Loucy (cell line): Measurements from ENCODE around the gene PPP1R16B.

Experiments
- H2AFZ ChIP-seq: fragments of 200-600 bp; sonication (generic); 2 replicates; pipeline ENCODE4 v1.6.0; 2016; ENCODE audit warnings: antibody characterized with exemption, mild to moderate bottlenecking, low read length, moderate library complexity
- H3F3A ChIP-seq: fragments of 200-600 bp; 2 replicates; pipeline ENCODE4 v1.6.0; 2016; ENCODE audit warnings: antibody characterized with exemption, low read depth, mild to moderate bottlenecking
- H3K27me3 ChIP-seq: fragments of 200-600 bp; sonication (generic); 2 replicates; pipeline ENCODE4 v1.6.1; 2014; ENCODE audit warnings: low read length, mild to moderate bottlenecking; ENCODE audit not compliant: insufficient read depth, poor library complexity, severe bottlenecking
- H3K36me3 ChIP-seq: fragments of 200-600 bp; sonication (generic); 2 replicates; pipeline ENCODE4 v1.6.1; 2016; ENCODE audit warnings: low read length; ENCODE audit not compliant: insufficient read depth
- H3K4me1 ChIP-seq: fragments of 200-600 bp; sonication (generic); 2 replicates; pipeline ENCODE4 v1.5.1; 2014; ENCODE audit warnings: low read length, mild to moderate bottlenecking; ENCODE audit not compliant: insufficient read depth, poor library complexity, severe bottlenecking
- H3K4me2 ChIP-seq: fragments of 200-600 bp; sonication (generic); 2 replicates; pipeline ENCODE4 v1.6.0; 2014; ENCODE audit warnings: antibody characterized with exemption, low read length, low read depth, mild to moderate bottlenecking; ENCODE audit not compliant: poor library complexity, severe bottlenecking
- H3K4me3 ChIP-seq: fragments of 200-600 bp; sonication (generic); 2 replicates; pipeline ENCODE4 v1.5.1; 2014; ENCODE audit warnings: low read length, mild to moderate bottlenecking, mixed read lengths; ENCODE audit not compliant: poor library complexity, severe bottlenecking
- H3K79me2 ChIP-seq: fragments of 200-600 bp; sonication (generic); 2 replicates; pipeline ENCODE4 v1.6.1; 2014; ENCODE audit warnings: low read length; ENCODE audit not compliant: insufficient read depth
- H3K9ac ChIP-seq: fragments of 200-600 bp; sonication (generic); 2 replicates; pipeline ENCODE4 v1.6.0; 2014; ENCODE audit warnings: mild to moderate bottlenecking, low read depth, low read length, moderate library complexity; ENCODE audit not compliant: poor library complexity, severe bottlenecking
- H3K9me2 ChIP-seq: fragments of 200-600 bp; sonication (generic); replicated peaks from 2 replicates; pipeline ENCODE4 v1.6.1; 2016; ENCODE audit warnings: low read depth, low read length, mixed read lengths
- H3K9me3 ChIP-seq: fragments of 200-600 bp; sonication (generic); 2 replicates; pipeline ENCODE4 v1.6.1; 2014; ENCODE audit warnings: mild to moderate bottlenecking, antibody characterized with exemption, low read length, low read depth; ENCODE audit not compliant: insufficient read depth
- H4K20me1 ChIP-seq: fragments of 200-600 bp; sonication (generic); 2 replicates; pipeline ENCODE4 v1.6.0; 2014; ENCODE audit warnings: antibody characterized with exemption, low read length, mild to moderate bottlenecking; ENCODE audit not compliant: insufficient read depth, poor library complexity, severe bottlenecking
- CTCF ChIP-seq: fragments of 200-600 bp; sonication (generic); conservative IDR thresholded peaks from 2 replicates; pipeline ENCODE4 v1.5.1; 2014; ENCODE audit warnings: mild to moderate bottlenecking, antibody characterized with exemption, low read length
- EZH2phosphoT487 ChIP-seq: fragments of 200-600 bp; IDR thresholded peaks from 2 replicates; pipeline ENCODE4 v1.6.1; 2018; ENCODE audit warnings: antibody characterized with exemption, mild to moderate bottlenecking, moderate library complexity, borderline replicate concordance

PPP1R16B gene

GRCh38 chr20:38829296-38829875 lies 23.9 kb downstream of the PPP1R16B start:
- Histone ChIP-seq H3K9ac (no peak overlapping the region), H3K79me2 (peaks cover 42% of the 10 kb centered on the region), H3K4me2 (no peak overlapping the region), H3K4me1 (peaks cover 62% of the 10 kb centered on the region), H3K9me2 (no peaks in the 10 kb centered on the region), H4K20me1 (no peaks in the 10 kb centered on the region), H3K4me3 (no peak overlapping the region), H3K9me3 (no peaks in the 10 kb centered on the region), H3F3A (0 out of 2 replicates have a peak, but pooled peaks cover 5% of the 10 kb centered on the region), H3K27me3 (no peaks in the 10 kb centered on the region), H2AFZ (no peak overlapping the region), H3K36me3 (no peaks in the 10 kb centered on the region)
- TF ChIP-seq CTCF = no peak
- no peak for TF ChIP-seq EZH2phosphoT487

GRCh38 chr20:38830356-38830755 lies 24.9 kb downstream of the PPP1R16B start:
- no peaks in the 10 kb centered on the region for H3K36me3 ChIP-seq
- H3K4me3 ChIP-seq = no peak overlapping the region
- no peak overlapping the region for H3K9ac ChIP-seq
- H3K9me2 ChIP-seq = no peaks in the 10 kb centered on the region
- H3K4me1 ChIP-seq = peaks cover 61% of the 10 kb centered on the region
- no peaks in the 10 kb centered on the region for H3K9me3 ChIP-seq
- no peak for TF ChIP-seq EZH2phosphoT487
- no peak for TF ChIP-seq CTCF
- H3K4me2 ChIP-seq = no peak overlapping the region
- no peaks in the 10 kb centered on the region for H4K20me1 ChIP-seq
- H3F3A ChIP-seq = 0 out of 2 replicates have a peak, but pooled peaks cover 5% of the 10 kb centered on the region
- no peak overlapping the region for H2AFZ ChIP-seq
- H3K79me2 ChIP-seq = peaks cover 45% of the 10 kb centered on the region
- H3K27me3 ChIP-seq = no peaks in the 10 kb centered on the region

GRCh38 chr20:38831049-38831691 lies 25.7 kb downstream of the PPP1R16B start:
- Histone ChIP-seq H3K4me2 (no peak overlapping the region), H3K27me3 (no peaks in the 10 kb centered on the region), H3F3A (0 out of 2 replicates have a peak, but pooled peaks cover 5% of the 10 kb centered on the region), H3K9ac (no peak overlapping the region), H3K36me3 (peaks cover 1% of the 10 kb centered on the region; the same call in 1 of the 2 replicates), H3K4me3 (no peak overlapping the region), H3K9me2 (no peaks in the 10 kb centered on the region), H3K9me3 (no peaks in the 10 kb centered on the region), H3K79me2 (peaks cover 45% of the 10 kb centered on the region), H3K4me1 (peaks cover 53% of the 10 kb centered on the region), H2AFZ (no peak overlapping the region), H4K20me1 (no peaks in the 10 kb centered on the region)
- no peak for TF ChIP-seq CTCF
- no peak for TF ChIP-seq EZH2phosphoT487
